ENCODE data around the gene TREML4.
"Not testable (repeated sequence)": the region's sequence is repeated elsewhere in the genome, so short reads cannot be mapped to it uniquely, and the experiment has no call there.

The TREML4 gene

DNA sequence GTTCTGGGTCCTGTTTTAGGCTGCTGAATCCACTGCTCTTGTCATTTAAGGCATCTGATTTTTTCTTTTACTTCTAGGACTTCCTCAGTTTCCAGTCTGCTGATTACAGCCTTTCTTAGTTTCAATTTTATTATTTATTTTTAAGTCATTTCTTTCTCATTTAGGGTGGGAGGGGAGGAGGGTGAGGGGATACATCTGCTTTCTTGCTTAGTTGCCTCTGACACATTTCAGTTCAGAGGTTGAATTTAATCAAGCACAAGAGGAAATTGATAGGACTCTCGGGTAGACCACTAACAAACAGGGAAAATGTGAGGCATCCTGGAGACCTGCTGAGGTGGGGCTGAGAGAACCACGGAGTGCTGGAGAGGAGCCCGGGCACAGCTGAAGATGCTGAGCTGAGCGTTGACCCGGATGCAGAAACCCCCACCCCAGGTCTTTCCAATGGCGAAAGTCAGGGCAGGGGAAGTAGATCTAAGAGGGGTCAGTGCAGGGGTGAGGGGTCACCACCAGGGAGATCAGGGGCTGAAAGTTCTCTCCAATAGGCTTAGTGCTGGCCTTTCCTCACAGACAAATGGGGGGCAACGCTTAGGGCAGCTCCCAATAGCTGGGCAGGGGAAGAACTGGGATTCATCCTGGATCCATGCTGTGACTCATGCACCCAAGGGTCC lies 19.6 kb upstream of the TREML4 start:
- no peak for DNase-seq

- DNase-seq, result no peak
Observed at GRCh38 chr6:41209547-41210320, 18.4 kb upstream of the TREML4 start.

DNA sequence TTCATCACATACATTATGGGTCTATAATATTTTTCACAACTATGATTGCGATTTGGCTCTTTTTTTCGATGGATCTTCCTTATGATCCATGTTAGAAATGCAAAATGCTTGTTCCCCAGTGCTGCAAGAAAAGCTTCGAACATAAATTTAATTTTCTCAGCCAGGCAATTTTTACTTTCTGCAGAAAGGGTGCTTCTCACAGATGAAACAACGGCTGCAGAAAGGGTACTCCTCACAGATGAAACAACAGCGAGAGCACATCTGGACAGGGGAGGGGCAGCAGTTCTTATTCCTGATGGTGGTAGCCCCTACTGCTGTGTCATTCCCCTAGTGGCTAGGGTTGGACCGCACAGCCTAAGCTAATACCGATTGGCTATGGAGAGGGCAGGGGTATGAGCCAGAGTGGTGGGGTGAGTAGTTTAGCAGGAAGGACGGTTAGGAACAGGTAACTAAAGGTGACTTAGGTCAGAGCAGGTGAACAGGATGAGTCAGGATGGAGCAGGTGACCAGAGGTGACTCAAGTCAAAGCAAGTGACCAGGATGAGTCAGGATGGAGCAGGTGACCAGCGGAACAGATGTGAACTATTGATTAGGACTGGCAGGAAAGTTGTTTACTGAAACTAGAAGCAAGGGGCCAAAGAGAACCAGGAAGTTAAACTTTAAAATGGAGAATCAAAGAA lies 13.4 kb upstream of the TREML4 start:
- no peak for DNase-seq

DNA sequence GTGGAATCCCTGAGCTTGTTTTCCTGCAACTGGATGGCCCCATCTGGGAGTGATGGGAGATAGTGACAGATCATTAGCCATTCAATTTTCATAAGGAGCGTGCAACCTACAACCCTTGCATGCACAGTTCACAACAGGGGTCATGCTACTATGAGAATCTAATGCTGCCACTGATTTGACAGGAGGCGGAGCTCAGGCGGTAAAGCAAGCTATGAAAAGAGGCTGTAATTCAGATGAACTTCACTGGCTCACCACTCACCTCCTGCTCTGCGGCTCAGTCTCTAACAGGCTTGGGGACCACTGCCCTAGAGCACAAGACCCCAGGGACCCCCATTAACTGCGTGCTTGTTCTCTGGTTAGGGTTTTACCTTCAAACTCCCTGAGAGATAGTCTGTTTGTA lies 12.4 kb upstream of the TREML4 start:
- DNase-seq, result no peak

GRCh38 chr6:41216616-41217015 lies 11.5 kb upstream of the TREML4 start:
- DNase-seq, result no peak

DNA sequence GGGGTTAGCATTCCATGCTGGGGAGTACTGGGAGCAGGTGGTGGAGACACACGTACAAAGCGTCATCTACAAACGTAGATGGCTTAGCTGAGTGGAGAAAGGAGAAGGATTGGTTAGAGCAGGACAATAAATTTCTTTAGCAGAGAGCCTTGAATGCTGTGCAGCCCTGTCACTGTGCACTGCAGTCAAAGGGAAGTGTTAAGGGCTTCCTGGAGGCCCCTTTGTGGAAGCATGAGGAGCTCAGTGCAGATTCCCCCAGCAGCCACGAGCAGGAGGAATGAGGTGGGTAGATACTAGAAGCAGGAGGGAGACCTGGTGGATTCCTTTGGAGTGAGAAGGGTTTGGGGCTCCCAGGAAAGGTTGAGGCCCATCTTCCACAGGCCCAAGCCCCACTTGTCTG lies 6.1 kb upstream of the TREML4 start:
- DNase-seq, result no peak

- no peak for DNase-seq
Observed at GRCh38 chr6:41222513-41222912, 5.6 kb upstream of the TREML4 start.

GRCh38 chr6:41224800-41225199 lies 3.3 kb upstream of the TREML4 start:
- DNase-seq, result no peak

DNA sequence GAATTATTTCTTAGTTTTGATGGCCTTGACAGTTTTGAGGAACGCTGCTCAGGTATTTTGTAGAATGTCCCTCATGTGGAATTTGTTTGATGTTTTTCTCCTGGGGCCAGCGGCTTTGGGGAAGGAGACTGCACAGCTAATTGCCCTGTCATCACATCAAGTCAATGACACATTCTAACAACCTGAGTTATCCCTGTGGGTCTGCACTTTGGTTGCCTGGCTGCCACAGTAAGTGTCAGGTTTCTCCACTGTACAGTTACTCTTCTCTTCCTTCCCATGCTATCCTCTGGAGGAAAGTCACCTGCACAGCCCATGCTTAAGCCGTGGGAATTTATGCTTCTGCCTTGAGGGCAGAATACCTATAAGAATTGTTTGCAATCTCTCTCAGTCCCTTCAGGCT lies 1.4 kb upstream of the TREML4 start:
- DNase-seq, result no peak

- no peak for DNase-seq
Observed at GRCh38 chr6:41228616-41229015, 467 bp downstream of the TREML4 start.

DNA sequence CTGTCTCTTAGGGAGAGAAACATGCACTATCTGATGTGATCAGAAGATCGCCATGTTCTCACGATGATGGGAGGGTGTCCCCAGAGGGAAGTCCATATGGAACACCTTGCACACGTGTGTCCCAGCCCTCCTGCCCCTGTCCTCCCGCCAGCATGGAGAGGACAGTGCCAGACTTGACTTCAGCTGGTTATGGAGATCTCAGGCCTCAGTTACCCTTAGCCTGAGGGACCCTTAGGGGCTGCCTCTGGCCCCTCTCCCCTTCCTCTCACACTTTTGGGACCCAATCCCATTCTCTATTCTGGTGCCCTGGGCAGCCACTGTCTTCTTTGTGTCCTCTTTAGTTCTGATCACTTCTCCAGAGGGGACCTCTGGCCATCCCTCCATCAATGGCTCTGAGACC lies 1.6 kb downstream of the TREML4 start:
- no peak for DNase-seq

DNA sequence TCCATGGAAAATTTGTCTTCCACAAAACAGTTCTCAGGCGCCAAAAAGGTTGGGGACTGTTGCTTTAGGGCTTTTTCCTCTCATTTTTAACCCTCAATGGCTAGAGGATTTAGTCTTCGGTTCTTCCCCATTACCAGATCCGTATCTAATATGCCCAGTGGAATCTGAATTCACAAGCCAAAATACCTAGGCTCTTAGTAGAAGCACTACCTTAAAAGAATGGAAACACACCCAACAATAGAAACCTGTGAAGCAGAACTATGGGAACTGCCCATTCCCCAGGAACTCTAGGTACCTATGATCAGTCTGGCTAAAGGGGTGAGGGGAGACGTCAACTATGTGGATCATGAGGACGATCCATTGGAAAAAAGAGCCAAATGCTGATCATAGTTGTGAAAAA lies 3.1 kb downstream of the TREML4 start:
- DNase-seq, result no peak

DNA sequence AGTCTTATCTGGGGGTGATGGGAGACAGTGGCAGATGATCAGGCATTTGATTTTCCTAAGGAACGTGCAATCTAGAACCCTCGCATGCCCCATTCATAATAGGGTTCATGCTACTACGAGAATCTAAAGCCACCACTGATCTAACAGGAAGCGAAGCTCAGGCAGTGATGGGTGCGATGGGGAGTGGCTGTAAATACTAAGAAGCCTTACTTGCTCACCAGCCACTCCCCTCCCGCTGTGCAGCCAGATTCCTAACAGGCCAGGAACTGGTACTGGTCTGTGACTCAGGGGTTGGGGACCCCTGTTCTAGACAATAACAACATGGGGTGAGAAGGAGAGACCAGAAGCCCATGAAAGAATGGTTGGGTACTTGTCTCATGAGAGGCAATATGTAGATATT lies 4.5 kb downstream of the TREML4 start:
- no peak for DNase-seq

DNA sequence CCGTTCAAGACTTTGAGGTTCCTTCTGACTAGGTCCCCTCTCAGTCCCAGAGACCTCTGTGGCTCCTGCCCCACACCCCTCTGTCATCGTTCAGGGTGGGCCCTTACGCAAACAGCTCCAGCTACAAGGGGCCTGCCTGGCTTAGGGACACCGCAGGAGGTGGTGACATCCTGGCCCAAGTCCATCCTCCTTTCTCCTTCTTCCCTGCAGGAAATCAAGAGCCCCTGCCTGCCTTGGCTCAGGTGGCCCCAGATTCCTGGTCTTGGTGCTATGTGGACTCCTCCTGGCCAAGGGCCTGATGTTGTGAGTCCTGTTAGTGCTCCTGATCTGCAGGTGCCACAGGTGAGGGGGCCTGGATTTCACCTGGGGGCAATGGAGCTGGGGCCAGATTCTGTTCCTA lies 8.1 kb downstream of the TREML4 start:
- no peak for DNase-seq

DNA sequence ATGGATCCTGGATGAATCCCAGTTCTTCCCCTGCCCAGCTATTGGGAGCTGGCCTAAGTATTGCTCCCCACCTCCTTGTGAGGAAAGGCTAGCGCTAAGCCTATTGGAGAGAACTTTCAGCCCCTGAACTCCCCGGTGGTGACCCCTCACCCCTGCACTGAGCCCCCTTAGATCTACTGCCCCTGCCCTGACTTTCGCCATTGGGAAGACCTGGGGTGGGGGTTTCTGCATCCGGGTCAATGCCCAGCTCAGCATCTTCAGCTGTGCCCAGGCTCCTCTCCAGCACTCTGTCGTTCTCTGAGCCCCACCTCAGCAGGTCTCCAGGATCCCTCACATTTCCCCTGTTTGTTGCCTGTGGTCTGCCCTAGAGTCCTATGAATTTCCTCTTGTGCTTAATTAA lies 9.0 kb downstream of the TREML4 start:
- no peak for DNase-seq

DNA sequence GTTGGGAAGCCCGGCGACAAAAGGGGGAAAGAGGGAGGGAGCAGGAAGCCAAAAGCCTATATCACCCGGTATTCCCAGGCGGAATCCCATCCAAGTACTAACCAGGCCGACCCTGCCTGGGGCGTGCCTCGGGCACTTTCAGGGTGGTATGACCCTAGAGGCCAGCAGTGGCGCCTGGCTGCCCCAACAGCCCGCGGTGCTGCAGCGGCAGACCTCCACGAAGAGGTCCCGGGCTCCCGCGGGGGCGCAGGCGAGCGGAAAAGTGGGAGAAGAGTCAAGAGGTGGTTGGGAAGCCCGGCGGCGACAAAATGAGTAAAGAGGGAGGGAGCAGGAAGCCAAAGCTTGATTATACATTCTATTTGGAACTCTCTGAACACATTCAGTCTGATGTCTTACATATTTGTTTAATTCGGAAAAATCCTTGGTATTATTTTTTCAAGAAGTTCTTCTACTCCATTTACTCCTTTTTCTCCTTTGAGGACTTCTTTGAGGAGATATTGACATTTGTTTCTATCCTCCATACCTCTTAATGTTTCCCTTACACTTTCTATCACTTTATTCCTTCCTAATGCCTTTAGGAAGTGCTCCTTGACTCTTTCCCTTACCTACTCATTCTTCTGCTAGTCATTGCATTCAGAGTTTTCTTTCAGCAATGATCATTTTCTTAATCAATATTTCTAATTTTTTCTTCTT lies 11.5 kb downstream of the TREML4 start:
- no peak for DNase-seq

- DNase-seq, result not testable (repeated sequence)
Observed at GRCh38 chr6:41246529-41246928, 18.4 kb downstream of the TREML4 start.

DNA sequence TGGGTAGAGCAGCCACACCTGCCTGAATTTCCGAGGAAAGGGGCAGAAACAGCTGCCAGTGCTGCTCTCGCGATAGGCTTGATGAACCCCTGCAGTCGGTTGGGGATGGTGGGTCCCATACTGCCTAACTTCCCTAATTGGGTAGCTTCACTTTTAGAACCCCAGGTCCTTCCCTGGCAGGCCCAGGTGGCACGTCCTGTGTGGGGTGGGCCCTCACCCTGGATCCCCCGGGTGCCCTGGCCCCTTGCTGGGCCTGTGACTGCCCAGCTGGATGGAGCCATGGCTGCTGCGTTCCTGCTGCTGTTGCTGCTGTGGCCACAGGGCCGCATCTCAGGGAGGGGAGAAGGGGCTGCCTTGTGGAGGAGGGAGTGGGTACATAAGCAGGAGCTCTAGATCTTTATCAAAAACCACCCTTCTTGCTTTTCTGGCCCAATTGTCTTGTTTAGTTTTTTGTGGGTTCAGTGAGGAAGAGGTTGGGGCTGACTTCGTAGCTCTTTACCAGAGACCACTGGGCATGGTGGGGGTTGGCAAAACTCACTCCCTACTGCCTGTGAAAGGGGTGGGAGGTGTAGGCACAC lies 19.2 kb downstream of the TREML4 start:
- DNase-seq, result no peak

DNA sequence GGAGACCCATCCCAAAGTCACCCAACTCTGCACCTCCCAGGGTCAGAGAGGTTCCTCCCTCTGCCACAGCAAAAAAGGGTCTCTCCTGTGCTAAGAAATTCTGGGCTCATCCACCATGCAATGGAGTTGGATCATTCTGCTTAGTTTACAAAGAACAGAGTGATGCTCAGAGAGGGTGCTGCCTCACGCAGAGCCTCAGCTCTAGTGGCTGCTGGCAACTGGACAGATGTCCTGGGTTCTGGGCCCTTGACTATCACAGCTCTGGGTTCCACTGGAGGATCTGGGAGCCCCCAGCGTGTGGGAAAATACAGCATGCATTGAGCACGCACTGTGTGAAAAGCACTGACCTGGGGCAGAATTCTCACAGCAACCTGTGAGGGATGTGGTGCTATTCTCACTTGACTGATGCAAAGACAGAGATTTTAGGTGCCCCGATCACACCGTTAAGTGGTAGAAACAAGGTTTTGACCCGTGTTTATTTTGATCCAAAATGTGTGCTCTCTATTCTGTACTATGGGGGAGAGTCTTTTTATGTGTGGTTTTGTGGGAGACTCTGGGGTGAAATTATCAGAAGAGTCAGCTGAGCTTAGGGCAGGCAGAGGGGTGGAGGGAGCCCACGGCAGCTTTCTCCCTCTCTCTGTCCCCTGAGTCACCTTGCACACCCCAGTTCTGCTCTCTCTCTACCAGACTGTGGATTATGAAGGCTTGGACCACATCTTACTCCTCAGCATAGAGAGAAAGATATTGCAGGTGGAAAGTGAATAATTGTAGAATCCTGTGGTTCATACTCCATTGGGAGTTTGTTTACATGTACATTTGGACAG lies 19.9 kb downstream of the TREML4 start:
- DNase-seq, result no peak

DNA sequence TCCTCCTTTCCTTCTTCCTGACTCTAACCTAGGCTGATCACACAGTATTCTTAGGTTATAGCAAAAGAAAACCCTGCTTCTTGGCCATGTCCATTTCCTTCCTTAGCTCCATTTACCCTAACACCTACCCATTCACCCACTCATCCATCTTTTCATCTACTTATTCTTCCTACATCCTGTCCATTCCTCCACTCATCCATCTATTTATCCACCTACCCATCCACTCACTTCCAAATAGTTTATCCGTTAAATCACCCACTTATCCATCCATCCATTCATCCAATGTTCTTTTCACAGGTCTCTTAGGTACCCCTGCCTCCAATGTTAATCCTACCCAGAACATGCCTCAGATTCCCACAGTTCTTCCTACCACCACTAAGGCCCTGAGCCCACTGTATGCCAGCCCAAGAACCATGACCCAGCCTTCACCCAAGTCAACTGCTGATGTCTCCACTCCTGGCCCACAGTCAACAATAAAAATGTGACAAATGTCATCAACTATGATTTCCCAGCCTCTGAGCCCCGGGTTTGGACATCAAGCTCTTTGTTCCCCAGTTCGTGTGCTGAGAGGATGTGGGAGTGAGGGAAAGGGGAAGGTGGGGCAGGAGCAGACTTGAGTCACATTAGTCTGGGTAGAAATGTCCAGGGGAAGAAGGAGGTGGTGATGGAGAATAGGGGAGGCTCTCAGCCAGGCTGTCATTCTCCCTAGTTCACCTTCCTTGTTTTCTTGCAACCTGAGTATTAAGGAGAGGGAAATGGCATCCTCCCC lies 24.4 kb downstream of the TREML4 start:
- no peak for DNase-seq

GRCh38 chr6:41255110-41255509 lies 27.0 kb downstream of the TREML4 start:
- DNase-seq, result no peak
